NCI-H748 treated with DMSO at 0.1 percent for 48 hours (cell line): ENCODE measurements around the gene INCA1.
"Not testable (repeated sequence)": the region's sequence is repeated elsewhere in the genome, so short reads cannot be mapped to it uniquely, and the experiment has no call there.

Experiments
- DNase-seq: peaks from one replicate; lab custom pipeline; 2025; lab: John Stamatoyannopoulos, UW

INCA1 gene

GRCh38 chr17:4997302-4998026 is at the start of gene INCA1, which contains the start of gene KIF1C:
INCA1 (minus strand) TSS chr17:4997522; CDS start chr17:4994437, 3,085 bp downstream.
KIF1C (plus strand) TSS chr17:4997950; CDS start chr17:5000247, 2,297 bp downstream.
- peak; percentile 83 for DNase-seq

GRCh38 chr17:5045496-5045895 is 48.2 kb upstream of the INCA1 start:
- DNase-seq: no peak

GRCh38 chr17:5044630-5045029 is 47.3 kb upstream of the INCA1 start:
- DNase-seq: no peak

- no peak for DNase-seq
Measured at GRCh38 chr17:5043524-5043923, 46.2 kb upstream of the INCA1 start.

GRCh38 chr17:5042157-5043022 is 45.1 kb upstream of the INCA1 start:
- no peak for DNase-seq

GRCh38 chr17:5035315-5035714 is 38.0 kb upstream of the INCA1 start, which contains the start of gene SLC52A1:
SLC52A1 (minus strand) TSS chr17:5035426; CDS start chr17:5034606, 820 bp downstream.
- DNase-seq: no peak

GRCh38 chr17:5034651-5035050 is 37.3 kb upstream of the INCA1 start:
- no peak for DNase-seq

GRCh38 chr17:5034063-5034462 is 36.7 kb upstream of the INCA1 start:
- no peak for DNase-seq

GRCh38 chr17:5033352-5034015 is 36.2 kb upstream of the INCA1 start:
- DNase-seq: no peak

GRCh38 chr17:5032865-5033264 is 35.5 kb upstream of the INCA1 start:
- DNase-seq: no peak

GRCh38 chr17:5031365-5032082 is 34.2 kb upstream of the INCA1 start:
- DNase-seq: peak; percentile 54

GRCh38 chr17:5030168-5030567 is 32.8 kb upstream of the INCA1 start:
- not testable (repeated sequence) for DNase-seq

- no peak for DNase-seq
Measured at GRCh38 chr17:5027916-5028315, 30.6 kb upstream of the INCA1 start.

- DNase-seq: no peak
Measured at GRCh38 chr17:5027299-5027698, 30.0 kb upstream of the INCA1 start.

GRCh38 chr17:5024604-5025003 is 27.3 kb upstream of the INCA1 start:
- no peak for DNase-seq

GRCh38 chr17:5023588-5024147 is 26.3 kb upstream of the INCA1 start:
- no peak for DNase-seq

GRCh38 chr17:5022171-5022711 is 24.9 kb upstream of the INCA1 start:
- DNase-seq: no peak

GRCh38 chr17:5020502-5021023 is 23.2 kb upstream of the INCA1 start:
- DNase-seq: no peak

GRCh38 chr17:5019475-5019956 is 22.2 kb upstream of the INCA1 start:
- no peak for DNase-seq

- no peak for DNase-seq
Measured at GRCh38 chr17:5014357-5014756, 17.0 kb upstream of the INCA1 start.

GRCh38 chr17:5011928-5012327 is 14.6 kb upstream of the INCA1 start:
- DNase-seq: no peak
